GM23338 (cell line): ENCODE results near the gene RNF223. TPM values are rescaled to one million over a fixed set of nuclear protein-coding genes. Genes with fewer than 3 reads are reported as not detected.

Source experiments
- ATAC-seq: fragments of 200-7000 bp; cut with Tn5 transposase; 3 replicates; pipeline ENCODE4 v1.9.1; 2020
- DNase-seq: peaks from one replicate; pipeline ENCODE4 v3.0.0-alpha.2; 2015; ENCODE audit warnings: low spot score
- H2AFZ ChIP-seq: fragments of 200-600 bp; sonication (generic); 2 replicates; pipeline ENCODE4 v1.8.0; 2016; ENCODE audit warnings: antibody characterized with exemption, mild to moderate bottlenecking, moderate library complexity
- H3F3A ChIP-seq: fragments of 200-600 bp; sonication (generic); replicated peaks from 2 replicates; pipeline ENCODE4 v1.8.0; 2017; ENCODE audit warnings: antibody characterized with exemption, mixed run types, low read depth
- H3K27ac ChIP-seq: fragments of 200-600 bp; sonication (generic); 2 replicates; pipeline ENCODE4 v1.6.1; 2016; ENCODE audit warnings: low read depth
- H3K27me3 ChIP-seq: fragments of 200-600 bp; sonication (generic); 2 replicates; pipeline ENCODE4 v1.8.0; 2016; ENCODE audit warnings: mild to moderate bottlenecking, mixed run types, moderate library complexity; ENCODE audit not compliant: insufficient read depth
- H3K36me3 ChIP-seq: fragments of 200-600 bp; sonication (generic); 2 replicates; pipeline ENCODE4 v1.8.0; 2016; ENCODE audit warnings: mild to moderate bottlenecking; ENCODE audit not compliant: insufficient read depth
- H3K4me1 ChIP-seq: fragments of 200-600 bp; sonication (generic); 2 replicates; pipeline ENCODE4 v1.8.0; 2016; ENCODE audit warnings: mild to moderate bottlenecking, moderate library complexity; ENCODE audit not compliant: insufficient read depth
- H3K4me2 ChIP-seq: fragments of 200-600 bp; sonication (generic); 2 replicates; pipeline ENCODE4 v1.7.1; 2017; ENCODE audit warnings: mixed run types
- H3K4me3 ChIP-seq: fragments of 200-600 bp; sonication (generic); 2 replicates; pipeline ENCODE4 v1.6.1; 2016; ENCODE audit warnings: mixed run types
- H3K79me2 ChIP-seq: fragments of 200-600 bp; sonication (generic); replicated peaks from 2 replicates; pipeline ENCODE4 v1.8.0; 2017; ENCODE audit warnings: mild to moderate bottlenecking; ENCODE audit not compliant: insufficient read depth
- H3K9me2 ChIP-seq: fragments of 200-600 bp; sonication (generic); 2 replicates; pipeline ENCODE4 v1.8.0; 2017; ENCODE audit not compliant: insufficient read depth
- H4K20me1 ChIP-seq: fragments of 200-600 bp; sonication (generic); replicated peaks from 2 replicates; pipeline ENCODE4 v1.8.0; 2017; ENCODE audit warnings: mild to moderate bottlenecking; ENCODE audit not compliant: insufficient read depth
- H3K27ac Mint-ChIP-seq: 2 replicates; pipeline ENCODE4 v1.8.0; 2020; ENCODE audit warnings: inconsistent platforms, mild to moderate bottlenecking, moderate library complexity, mixed read lengths
- H3K27me3 Mint-ChIP-seq: 3 replicates; pipeline ENCODE4 v1.8.0; 2022; ENCODE audit warnings: low read depth, mild to moderate bottlenecking, moderate library complexity, mixed read lengths, inconsistent platforms; ENCODE audit not compliant: insufficient read depth, poor library complexity
- H3K36me3 Mint-ChIP-seq: 3 replicates; pipeline ENCODE4 v1.8.0; 2021; ENCODE audit warnings: low read depth, mild to moderate bottlenecking, inconsistent platforms, moderate library complexity, mixed read lengths
- H3K4me1 Mint-ChIP-seq: 3 replicates; pipeline ENCODE4 v1.8.0; 2020; ENCODE audit warnings: mild to moderate bottlenecking, inconsistent platforms, mixed read lengths
- H3K4me3 Mint-ChIP-seq: 3 replicates; pipeline ENCODE4 v1.8.0; 2021; ENCODE audit warnings: moderate library complexity, mild to moderate bottlenecking, inconsistent platforms, mixed read lengths
- H3K9me3 Mint-ChIP-seq: 3 replicates; pipeline ENCODE4 v1.8.0; 2020; ENCODE audit warnings: moderate library complexity, mild to moderate bottlenecking, inconsistent platforms, mixed read lengths
- CREB1 ChIP-seq: fragments of 250-450 bp; sonication (Bioruptor Pico); IDR thresholded peaks from 2 replicates; pipeline ENCODE4 v1.5.0; 2020; ENCODE audit warnings: low read depth, mild to moderate bottlenecking, moderate library complexity
- CTCF ChIP-seq, 2 experiments: fragments of 200-600 bp in 1 of 2; sonication (generic) in 1 of 2; conservative IDR thresholded peaks; 2 replicates each; pipeline versions ENCODE4 v1.5.1 to v1.6.1; 2016 to 2017; ENCODE audit warnings: antibody characterized with exemption in 2 of 2, low read depth in 2 of 2, mild to moderate bottlenecking in 2 of 2, moderate library complexity in 1 of 2
- ETS1 ChIP-seq: IDR thresholded peaks from 2 replicates; pipeline ENCODE4 v1.6.1; 2016; ENCODE audit warnings: antibody characterized with exemption
- EZH2 ChIP-seq: fragments of 200-600 bp; sonication (generic); IDR thresholded peaks from one replicate; pipeline ENCODE4 v1.8.0; 2017; ENCODE audit warnings: antibody characterized with exemption, mild to moderate bottlenecking, low read depth; ENCODE audit not compliant: unreplicated experiment
- EZH2phosphoT487 ChIP-seq: fragments of 200-600 bp; sonication (generic); IDR thresholded peaks from one replicate; pipeline ENCODE4 v1.8.1; 2018; ENCODE audit warnings: antibody characterized with exemption; ENCODE audit not compliant: unreplicated experiment
- JUNB ChIP-seq: IDR thresholded peaks from one replicate; pipeline ENCODE4 v1.6.1; 2016; ENCODE audit warnings: antibody characterized with exemption; ENCODE audit not compliant: unreplicated experiment
- NANOG ChIP-seq: IDR thresholded peaks from 2 replicates; pipeline ENCODE4 v1.6.1; 2016; ENCODE audit warnings: antibody characterized with exemption, borderline replicate concordance
- POLR2AphosphoS5 ChIP-seq: IDR thresholded peaks from 2 replicates; pipeline ENCODE4 v1.6.1; 2016; ENCODE audit warnings: antibody characterized with exemption, low read depth
- REST ChIP-seq: IDR thresholded peaks from one replicate; pipeline ENCODE4 v1.6.1; 2018; ENCODE audit warnings: antibody characterized with exemption; ENCODE audit not compliant: unreplicated experiment
- STAT1 ChIP-seq: IDR thresholded peaks from one replicate; pipeline ENCODE4 v1.6.1; 2016; ENCODE audit warnings: antibody characterized with exemption; ENCODE audit not compliant: unreplicated experiment
- ZNF114 ChIP-seq: fragments of 250-450 bp; sonication (Bioruptor Pico); IDR thresholded peaks from 2 replicates; pipeline ENCODE4 v1.5.0; 2020; ENCODE audit warnings: mild to moderate bottlenecking, moderate library complexity
- ZNF331 ChIP-seq: fragments of 250-450 bp; sonication (Bioruptor Pico); IDR thresholded peaks from 2 replicates; pipeline ENCODE4 v1.5.0; 2020; ENCODE audit warnings: low read depth, mild to moderate bottlenecking, moderate library complexity
- polyA plus RNA-seq: library from polyadenylated mRNA; unstranded; fragments of >200 nt; fragmentation: Nextera tagmentation; extraction: Ambion mirVana; gene quantifications from 2 replicates; pipeline ENCODE4 v1.2.1, GENCODE V29; 2016
- total RNA-seq: library from RNA; depleted of rRNA; stranded (reverse); fragments of >200 nt; shearing (Covaris generic); gene quantifications from 2 replicates; pipeline ENCODE4 v1.2.3, GENCODE V29; 2014

The RNF223 gene
- total and polyA plus RNA-seq, 2 experiments from 2014 or later: not detected

- Mint-ChIP-seq H3K36me3 (peaks cover 6% of the 10 kb centered on the region; the same call in 2 of the 3 replicates), H3K27ac (no peak overlapping the region), H3K4me3 (no peak overlapping the region), H3K9me3 (peaks cover 16% of the 10 kb centered on the region), H3K27me3 (peaks cover 12% of the 10 kb centered on the region), H3K4me1 (no peaks in the 10 kb centered on the region)
- Histone ChIP-seq H2AFZ (no peak overlapping the region), H3K27ac (no peak overlapping the region), H3F3A (no peaks in the 10 kb centered on the region), H4K20me1 (no peaks in the 10 kb centered on the region), H3K4me1 (no peaks in the 10 kb centered on the region), H3K4me3 (no peak overlapping the region), H3K4me2 (no peak overlapping the region), H3K36me3 (no peaks in the 10 kb centered on the region), H3K27me3 (no peaks in the 10 kb centered on the region; the same call in 1 of the 2 replicates), H3K79me2 (no peaks in the 10 kb centered on the region), H3K9me2 (no peaks in the 10 kb centered on the region)
- DNase-seq: no peak
- TF ChIP-seq JUNB (no peak), ZNF331 (CRISPR knock-in tag) (no peak), EZH2phosphoT487 (no peak), EZH2 (no peak), ETS1 (no peak), CREB1 (CRISPR knock-in tag) (no peak)
- ATAC-seq: no peak
These were observed 18.2 kb upstream of the RNF223 start for GRCh38 chr1:1092149-1092855.

- Mint-ChIP-seq H3K4me1 (no peaks in the 10 kb centered on the region), H3K4me3 (no peak overlapping the region), H3K27ac (no peak overlapping the region), H3K36me3 (peaks cover 6% of the 10 kb centered on the region; the same call in 2 of the 3 replicates), H3K27me3 (peaks cover 12% of the 10 kb centered on the region), H3K9me3 (peaks cover 16% of the 10 kb centered on the region)
- H3K79me2 ChIP-seq: no peaks in the 10 kb centered on the region
- no peak overlapping the region for H3K4me2 ChIP-seq
- DNase-seq: no peak
- no peaks in the 10 kb centered on the region for H3K9me2 ChIP-seq
- no peak overlapping the region for H3K4me3 ChIP-seq
- peak; percentile 31 for ATAC-seq
- H3K36me3 ChIP-seq: no peaks in the 10 kb centered on the region
- H3F3A ChIP-seq: no peaks in the 10 kb centered on the region
- H3K27me3 ChIP-seq: no peaks in the 10 kb centered on the region; the same call in 1 of the 2 replicates
- no peaks in the 10 kb centered on the region for H3K4me1 ChIP-seq
- H4K20me1 ChIP-seq: no peaks in the 10 kb centered on the region
- no peak overlapping the region for H2AFZ ChIP-seq
- H3K27ac ChIP-seq: no peak overlapping the region
- TF ChIP-seq CTCF (conservative IDR thresholded peaks at IDR 0.05; ENCODE audit: low read depth in 2 of 2) (no peak), ETS1 (no peak), JUNB (no peak), NANOG (no peak), ZNF114 (CRISPR knock-in tag) (no peak), EZH2phosphoT487 (no peak), ZNF331 (CRISPR knock-in tag) (no peak), EZH2 (no peak), REST (no peak), POLR2AphosphoS5 (no peak), STAT1 (no peak), CREB1 (CRISPR knock-in tag) (no peak)
These were observed 17.4 kb upstream of the RNF223 start for GRCh38 chr1:1091344-1092148.
